GM19455 (cell line): ENCODE results near the gene DYNLT1.
"Not testable (repeated sequence)": the region's sequence is repeated elsewhere in the genome, so short reads cannot be mapped to it uniquely, and the experiment has no call there.

ENCODE experiments used
- ATAC-seq: cut with Tn5 transposase; IDR thresholded peaks from one replicate; pipeline ENCODE4 v1.9.1; 2021; ENCODE audit not compliant: unreplicated experiment

DYNLT1 gene

DNA sequence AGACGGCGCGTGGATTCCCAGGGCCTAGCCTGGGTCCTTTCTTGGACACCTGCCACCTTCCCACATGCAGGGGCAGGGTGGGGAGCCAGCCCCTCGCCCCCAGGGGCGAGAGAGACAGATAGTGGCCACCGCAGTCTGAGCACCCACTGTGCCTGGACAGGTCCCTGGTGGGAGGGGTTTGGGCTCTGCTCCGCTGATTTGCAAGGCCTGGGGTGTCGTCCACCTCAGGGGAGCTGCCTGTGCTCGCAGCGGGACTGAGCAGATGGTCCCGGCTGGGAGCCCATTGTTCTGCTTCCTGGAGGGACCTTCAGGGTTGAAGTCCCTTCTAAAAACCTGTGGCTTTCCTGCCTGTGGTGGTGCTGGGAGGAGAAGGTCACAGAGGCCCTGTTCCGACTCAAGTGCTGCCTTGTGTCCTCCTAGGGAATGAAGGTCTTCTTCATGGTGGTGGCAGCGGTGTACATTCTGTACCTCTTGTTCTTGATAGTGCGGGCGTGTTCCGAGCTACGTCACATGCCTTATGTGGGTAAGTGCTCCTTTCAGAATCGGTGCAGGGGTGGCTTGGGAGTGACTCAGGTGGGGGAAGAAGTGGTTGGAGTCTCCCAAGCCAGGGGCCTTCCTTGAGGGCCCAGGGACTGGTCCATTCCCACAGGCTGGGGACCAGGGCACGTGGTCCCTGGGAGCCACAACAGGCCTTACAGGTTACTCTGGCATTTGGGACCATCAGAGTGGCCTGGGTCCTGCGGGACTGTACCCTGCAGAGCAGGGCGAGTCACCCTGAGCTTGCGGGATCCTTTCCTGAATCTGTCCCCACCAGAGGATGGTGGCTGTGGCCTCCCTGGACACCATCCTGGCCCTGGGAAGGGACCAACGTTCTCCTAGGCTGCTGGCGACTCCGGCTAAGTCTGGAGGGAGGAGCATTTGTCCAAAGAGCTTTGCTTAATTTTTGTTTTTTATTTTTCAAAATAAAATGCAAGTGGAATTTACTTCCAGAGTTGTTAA lies 19.6 kb downstream of the DYNLT1 start:
- ATAC-seq, result no peak

GRCh38 chr6:158622545-158623190 lies 21.9 kb downstream of the DYNLT1 start:
- ATAC-seq, result no peak

DNA sequence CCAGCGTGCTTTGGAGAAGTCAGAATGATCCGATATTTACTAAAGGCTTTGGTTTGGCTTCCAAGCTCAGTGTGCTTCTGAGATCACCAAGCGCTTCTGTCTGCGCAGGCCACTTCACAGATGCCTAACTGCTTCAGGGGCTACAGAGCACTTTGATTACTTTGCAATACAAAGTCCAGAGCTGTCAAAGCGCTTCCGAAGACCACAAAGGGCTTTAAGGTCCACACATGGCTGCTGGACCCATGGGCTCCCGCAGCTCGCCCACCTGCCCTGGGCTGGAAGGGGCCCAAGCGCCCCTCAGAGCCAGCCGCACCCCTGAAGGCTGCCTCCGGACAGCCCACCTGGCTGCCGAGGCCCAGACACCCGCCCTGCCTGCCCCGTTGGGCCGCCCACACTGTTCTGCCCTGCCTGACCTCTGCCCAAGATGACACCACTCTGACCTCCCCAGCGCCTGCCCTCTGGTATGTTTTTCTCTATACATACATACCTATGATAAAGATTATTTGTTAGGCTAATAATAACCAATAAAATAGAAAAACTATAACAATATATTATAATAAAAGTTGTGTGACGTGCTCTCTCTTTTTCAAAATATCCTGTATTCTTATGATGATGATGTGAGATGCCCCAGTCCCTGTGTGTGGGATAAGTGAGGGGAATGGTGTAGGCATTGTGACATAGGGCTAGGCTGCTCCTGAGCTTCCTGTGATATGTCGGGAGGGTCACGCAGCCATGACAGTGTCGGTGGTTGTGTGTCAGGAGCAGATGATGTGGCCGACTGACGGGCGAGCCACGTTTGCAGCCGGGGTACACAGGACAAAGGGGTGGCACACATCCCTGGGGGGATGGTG lies 22.6 kb downstream of the DYNLT1 start:
- ATAC-seq, result no peak

DNA sequence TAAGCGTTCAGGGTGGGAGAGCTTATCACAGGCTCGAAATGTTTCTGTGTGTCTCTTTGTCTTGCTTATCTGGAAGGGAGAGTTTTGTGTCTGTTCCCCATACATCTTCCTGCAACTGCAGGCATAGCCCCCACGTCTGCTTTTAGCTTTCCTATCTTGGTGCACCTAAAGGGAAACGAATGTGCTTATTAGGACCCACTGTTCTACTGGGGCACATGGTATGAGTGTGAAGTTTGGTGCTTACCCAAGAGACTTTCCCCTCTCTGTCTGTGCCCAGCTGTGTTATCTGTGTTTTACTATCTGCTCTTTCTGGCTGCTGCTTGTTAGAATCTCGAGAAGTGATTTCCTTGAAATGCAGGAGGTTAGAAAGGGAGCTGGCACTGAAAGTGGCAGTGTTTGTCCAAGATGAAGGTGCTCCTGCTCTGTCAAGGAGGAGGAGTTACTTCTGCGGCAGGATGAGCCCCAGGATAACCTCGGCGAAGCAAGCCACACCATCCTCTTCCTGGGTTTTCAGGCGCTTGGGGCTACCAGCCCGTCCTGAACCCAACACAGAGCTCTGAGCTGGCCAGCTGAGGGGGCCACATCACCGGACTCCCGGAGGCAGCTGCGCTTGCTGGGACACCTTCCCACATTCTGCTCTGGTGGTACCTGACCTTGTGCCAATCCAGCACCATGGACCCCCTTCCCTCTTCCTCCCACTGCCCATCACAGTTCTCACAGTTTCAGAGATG lies 23.4 kb downstream of the DYNLT1 start:
- ATAC-seq, result no peak

GRCh38 chr6:158619922-158620801 lies 24.4 kb downstream of the DYNLT1 start:
- no peak for ATAC-seq

DNA sequence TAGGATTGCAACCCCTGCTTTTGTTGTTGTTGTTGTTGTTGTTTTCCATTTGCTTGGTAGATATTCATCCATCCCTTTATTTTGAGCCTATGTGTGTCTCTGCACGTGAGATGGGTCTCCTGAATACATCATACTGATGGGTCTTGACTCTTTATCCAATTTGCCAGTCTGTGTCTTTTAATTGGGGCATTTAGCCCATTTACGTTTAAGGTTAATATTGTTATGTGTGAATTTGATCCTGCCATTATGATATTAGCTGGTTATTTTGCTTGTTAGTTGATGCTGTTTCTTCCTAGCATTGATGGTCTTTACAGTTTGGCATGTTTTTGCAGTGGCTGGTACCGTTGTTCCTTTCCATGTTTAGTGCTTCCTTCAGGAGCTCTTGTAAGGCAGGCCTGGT lies 26.3 kb downstream of the DYNLT1 start:
- not testable (repeated sequence) for ATAC-seq

DNA sequence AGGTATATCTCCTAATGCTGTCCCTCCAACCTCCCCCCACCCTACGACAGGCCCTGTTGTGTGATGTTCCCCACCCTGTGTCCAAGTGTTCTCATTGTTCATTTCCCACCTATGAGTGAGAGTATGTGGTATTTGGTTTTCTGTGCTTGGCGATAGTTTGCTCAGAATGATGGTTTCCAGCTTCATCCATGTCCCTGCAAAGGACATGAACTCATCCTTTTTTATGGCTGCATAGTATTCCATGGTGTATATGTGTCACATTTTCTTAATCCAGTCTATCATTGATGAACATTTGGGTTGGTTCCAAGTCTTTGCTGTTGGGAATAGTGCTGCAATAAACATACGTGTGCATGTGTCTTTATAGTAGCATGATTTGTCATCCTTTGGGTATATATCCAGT lies 29.9 kb downstream of the DYNLT1 start:
- not testable (repeated sequence) for ATAC-seq

GRCh38 chr6:158611541-158612370 lies 32.8 kb downstream of the DYNLT1 start:
- ATAC-seq, result no peak

DNA sequence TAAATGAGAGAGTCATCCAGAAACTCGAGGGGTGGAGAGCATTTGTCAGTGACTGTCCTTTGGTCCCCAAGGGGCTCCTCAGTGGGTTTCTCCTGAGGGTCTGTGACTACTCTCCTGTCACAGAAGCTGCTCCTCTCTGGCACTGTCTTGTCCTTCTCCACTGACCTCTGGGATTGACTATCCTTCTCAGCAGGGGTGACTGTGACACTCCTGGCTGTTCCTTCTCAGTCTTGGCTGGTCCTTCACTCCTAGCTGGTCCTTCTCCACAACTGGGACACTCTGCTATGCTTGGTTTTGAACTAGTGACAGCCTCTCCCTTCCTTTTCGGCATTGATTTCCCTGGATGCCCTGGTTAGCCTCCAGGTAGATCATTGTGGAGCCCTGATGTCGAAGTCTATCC lies 33.5 kb downstream of the DYNLT1 start:
- ATAC-seq, result no peak

DNA sequence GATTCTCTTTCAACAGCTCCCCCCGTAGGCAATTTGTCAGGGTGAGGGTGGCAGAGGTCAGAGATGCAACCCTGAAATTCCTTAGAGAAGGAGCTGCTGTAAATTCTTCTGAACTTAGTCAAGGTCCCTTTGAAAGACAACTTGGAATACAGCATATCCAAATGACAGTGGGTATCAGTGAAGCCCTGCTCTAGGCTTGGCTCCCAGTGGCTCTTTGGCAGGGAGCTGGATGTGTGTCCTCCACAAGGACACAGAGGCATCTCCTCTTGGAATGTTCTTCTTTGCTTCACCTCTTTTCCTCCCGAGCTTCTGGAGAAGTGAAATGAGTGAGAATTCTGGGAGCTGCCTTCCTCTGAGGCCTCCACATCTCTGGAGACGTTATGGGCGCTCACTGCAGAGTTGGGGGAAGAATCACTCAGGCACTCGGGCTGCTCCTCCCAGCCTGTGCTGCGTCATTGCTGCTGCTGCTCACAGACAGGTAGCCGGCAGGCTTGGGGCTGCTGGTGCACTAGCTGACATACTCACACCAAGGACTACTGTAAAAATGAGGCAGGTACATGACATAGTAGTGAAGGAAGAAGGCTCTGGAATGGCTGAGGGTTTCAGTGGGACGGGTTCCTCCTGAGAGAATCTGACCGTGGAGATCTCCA lies 34.1 kb downstream of the DYNLT1 start:
- no peak for ATAC-seq

- no peak for ATAC-seq
Observed at GRCh38 chr6:158609455-158610155, 34.9 kb downstream of the DYNLT1 start.

DNA sequence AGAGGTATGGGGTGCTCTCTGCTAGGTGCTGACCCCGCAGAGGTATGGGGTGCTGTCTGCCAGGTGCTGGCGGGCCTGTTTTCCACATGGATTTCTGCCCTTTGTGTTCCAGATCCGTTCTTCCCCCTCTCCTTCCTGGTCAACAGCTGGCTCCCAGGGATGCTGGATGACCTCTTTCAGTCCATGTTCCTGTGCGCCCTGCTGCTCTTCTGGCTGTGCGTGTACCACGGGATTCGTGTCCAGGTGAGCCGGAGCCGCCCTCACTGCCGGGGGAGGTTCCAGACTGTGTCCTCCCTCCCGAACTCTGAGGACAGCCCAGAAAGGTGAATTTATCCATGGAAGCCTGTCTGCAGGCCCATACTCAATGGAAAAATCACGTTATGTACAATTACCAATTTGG lies 36.3 kb downstream of the DYNLT1 start:
- no peak for ATAC-seq

DNA sequence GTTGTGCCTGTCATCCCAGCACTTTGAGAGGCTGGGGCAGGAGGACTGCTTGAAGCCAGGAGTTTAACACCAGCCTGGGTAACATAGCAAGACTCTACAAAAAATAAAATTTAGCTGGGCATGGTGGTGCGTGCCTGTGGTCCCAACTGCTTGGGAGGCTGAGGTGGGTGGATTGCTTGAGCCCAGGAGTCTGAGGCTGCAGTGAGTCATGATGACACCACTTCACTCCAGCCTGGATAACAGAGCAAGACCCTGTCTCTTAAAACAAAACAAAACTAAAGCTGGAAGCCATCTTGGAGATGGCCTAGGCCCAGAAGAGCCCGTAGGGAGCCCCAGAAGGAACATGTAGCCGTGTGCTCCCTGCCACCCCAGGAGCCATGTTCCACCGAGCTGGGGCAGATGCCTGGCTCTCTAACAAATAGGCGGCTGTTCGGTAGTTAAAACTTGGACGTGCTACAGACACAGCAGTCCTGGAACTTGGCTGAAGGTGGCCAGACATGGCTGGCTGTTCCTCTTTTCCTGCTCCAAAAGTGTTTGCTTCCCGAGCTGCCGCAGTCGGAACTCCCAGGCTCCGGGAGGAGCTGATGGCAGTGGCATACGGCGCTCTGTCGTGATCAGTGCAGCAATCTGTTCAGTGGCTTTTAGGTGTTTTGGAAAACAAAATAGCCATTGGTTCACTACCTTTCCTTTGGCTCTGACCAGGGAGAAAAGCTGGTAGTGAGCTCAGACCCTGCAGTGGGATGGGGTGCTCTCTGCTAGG lies 37.0 kb downstream of the DYNLT1 start:
- ATAC-seq, result no peak

- no peak for ATAC-seq
Observed at GRCh38 chr6:158606935-158607334, 37.6 kb downstream of the DYNLT1 start.

GRCh38 chr6:158606011-158606410 lies 38.5 kb downstream of the DYNLT1 start:
- not testable (repeated sequence) for ATAC-seq

GRCh38 chr6:158605266-158605878 lies 39.2 kb downstream of the DYNLT1 start:
- no peak for ATAC-seq

DNA sequence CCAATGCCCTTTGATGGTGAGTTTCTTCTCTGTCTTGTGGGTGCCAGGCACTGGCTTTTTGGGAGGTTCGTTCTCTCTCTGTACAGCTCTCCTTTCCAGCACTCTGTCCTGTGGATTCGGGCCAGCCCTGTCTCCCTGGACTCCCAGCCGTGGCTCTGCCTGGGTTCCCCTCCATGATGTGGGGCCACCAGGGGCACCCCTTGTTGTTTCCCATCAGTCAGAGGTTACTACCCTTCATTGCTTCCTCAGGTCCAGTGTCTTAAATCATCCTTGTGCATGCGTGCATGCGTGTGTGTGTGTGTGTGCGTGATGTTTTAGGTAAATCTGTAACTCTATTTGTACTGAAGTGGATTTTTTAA lies 40.5 kb downstream of the DYNLT1 start:
- ATAC-seq, result no peak
